K562 (cell line): ENCODE results near the gene DALRD3. TPM values are rescaled to one million over a fixed set of nuclear protein-coding genes. Genes with fewer than 3 reads are reported as not detected.

Experiments used
- ATAC-seq: fragments of 200-7000 bp; cut with Tn5 transposase; 3 replicates; pipeline ENCODE4 v1.9.1; 2020; ENCODE audit warnings: moderate library complexity
- BruUV-seq: library from RNA; stranded (reverse); fragments of 400-500 nt; replicated peaks from 2 replicates; lab custom pipeline; 2021; lab: Mats Ljungman, UMichigan
- CTCF ChIA-PET: fragments of 300-600 bp; formaldehyde crosslinking; extraction: SDS; loops from one replicate; lab custom pipeline; 2021; ENCODE audit warnings: low intra/inter-chr PET ratio; lab: Yijun Ruan, JAX
- POLR2A ChIA-PET: fragments of 300-600, 350-650 bp; sonication (Branson Sonifier 250); formaldehyde crosslinking; extraction: SDS; loops from one replicate; lab custom pipeline; 2021; ENCODE audit warnings: antibody characterized with exemption, inconsistent platforms; lab: Yijun Ruan, JAX
- DNase-seq, 4 experiments: peaks; one replicate each; pipeline versions ENCODE4 v3.0.0 to v3.0.0-alpha.2; 2011 to 2018; ENCODE audit warnings: low spot score in 3 of 4, mixed read lengths in 3 of 4; ENCODE audit errors: extremely low read depth in 1 of 4
- FAIRE-seq: peaks from 2 replicates; lab custom pipeline; 2011; peaks lifted over from hg19 to GRCh38; lab: Jason Lieb, UNC
- H2AFZ ChIP-seq: 2 replicates; pipeline ENCODE4 v1.6.0; 2011; ENCODE audit warnings: low read depth, low read length, control low read depth, inconsistent platforms
- H3K27ac ChIP-seq: fragments of 200-600 bp; 3 replicates; pipeline ENCODE4 v1.8.0; 2011; ENCODE audit warnings: low read depth, mild to moderate bottlenecking, control low read depth, inconsistent platforms, low read length, moderate library complexity, mixed read lengths; ENCODE audit errors: extremely low read depth
- H3K27me3 ChIP-seq, 2 experiments: fragments of 300-600 bp in 1 of 2; 2 replicates in 1 of 2; 3 replicates in 1 of 2; pipeline versions ENCODE4 v1.6.0 to v1.8.0; 2011; ENCODE audit warnings: inconsistent platforms in 2 of 2, low read length in 2 of 2, mild to moderate bottlenecking in 1 of 2, mixed read lengths in 1 of 2, moderate library complexity in 1 of 2; ENCODE audit not compliant: control insufficient read depth in 2 of 2, insufficient read depth in 2 of 2
- H3K36me3 ChIP-seq: fragments of 300-600 bp; 3 replicates; pipeline ENCODE4 v1.8.0; 2011; ENCODE audit warnings: mild to moderate bottlenecking, low read length, inconsistent platforms; ENCODE audit not compliant: control insufficient read depth, insufficient read depth
- H3K4me1 ChIP-seq, 2 experiments: fragments of 200-600 bp in 1 of 2; replicated peaks in 1 of 2; 2 replicates in 1 of 2; 3 replicates in 1 of 2; pipeline versions ENCODE4 v1.5.1 to v1.8.0; 2011; ENCODE audit warnings: inconsistent platforms in 2 of 2, low read length in 2 of 2, mild to moderate bottlenecking in 1 of 2, mixed read lengths in 1 of 2, moderate library complexity in 1 of 2; ENCODE audit not compliant: control insufficient read depth in 2 of 2, insufficient read depth in 2 of 2
- H3K4me2 ChIP-seq: 2 replicates; pipeline ENCODE4 v1.6.1; 2011; ENCODE audit warnings: low read length, control low read depth, inconsistent platforms, mixed read lengths; ENCODE audit not compliant: insufficient read depth
- H3K4me3 ChIP-seq: fragments of 200-600 bp; sonication (generic), shearing (Covaris generic); 2 replicates; pipeline ENCODE4 v1.5.1; 2016; ENCODE audit warnings: control low read depth, inconsistent platforms
- H3K79me2 ChIP-seq: fragments of 200-600 bp; 3 replicates; pipeline ENCODE4 v1.8.0; 2011; ENCODE audit warnings: low read length, inconsistent platforms; ENCODE audit not compliant: control insufficient read depth, insufficient read depth
- H3K9ac ChIP-seq, 2 experiments: 2 replicates each; pipeline versions ENCODE4 v1.6.0 to v1.6.1; 2011; ENCODE audit warnings: low read depth in 2 of 2, low read length in 2 of 2, control low read depth in 1 of 2, inconsistent platforms in 1 of 2, mild to moderate bottlenecking in 1 of 2, mixed read lengths in 1 of 2; ENCODE audit not compliant: insufficient read depth in 1 of 2
- H3K9me1 ChIP-seq: one replicate; pipeline ENCODE4 v1.6.0; 2011; ENCODE audit warnings: inconsistent platforms, mild to moderate bottlenecking, low read length, moderate library complexity; ENCODE audit not compliant: control insufficient read depth, insufficient read depth
- H3K9me3 ChIP-seq: replicated peaks from 2 replicates; pipeline ENCODE4 v1.5.1; 2011; ENCODE audit warnings: low read depth, low read length, inconsistent platforms; ENCODE audit not compliant: control insufficient read depth, insufficient read depth
- H4K20me1 ChIP-seq: replicated peaks from 2 replicates; pipeline ENCODE4 v1.6.1; 2011; ENCODE audit warnings: low read length, inconsistent platforms, mixed read lengths; ENCODE audit not compliant: control insufficient read depth, insufficient read depth
- BRF1 ChIP-seq: IDR thresholded peaks from 3 replicates; pipeline ENCODE4 v1.6.1; 2011; ENCODE audit warnings: borderline replicate concordance, mild to moderate bottlenecking; ENCODE audit not compliant: insufficient read length; ENCODE audit errors: extremely low read depth
- FOXJ3 ChIP-seq: sonication (generic); formaldehyde crosslinking; IDR thresholded peaks from 2 replicates; pipeline ENCODE4 v1.4.0; 2020; ENCODE audit warnings: mild to moderate bottlenecking, missing genetic modification reagents
- MXD1 ChIP-seq: fragments of 250-450 bp; sonication (Bioruptor Pico); IDR thresholded peaks from 2 replicates; pipeline ENCODE4 v1.8.0; 2021; ENCODE audit warnings: borderline replicate concordance, mild to moderate bottlenecking, moderate library complexity; ENCODE audit not compliant: poor library complexity, severe bottlenecking
- POLR2A ChIP-seq: fragments of 450-650 bp; conservative IDR thresholded peaks from 2 replicates; pipeline ENCODE4 v1.6.1; 2016
- POLR2G ChIP-seq: fragments of 200-400 bp; formaldehyde crosslinking; IDR thresholded peaks from 2 replicates; pipeline ENCODE4 v1.6.1; 2017; ENCODE audit warnings: low read depth, mild to moderate bottlenecking, antibody characterized with exemption, low read length, moderate library complexity
- SRSF9 ChIP-seq: fragments of 200-400 bp; formaldehyde crosslinking; IDR thresholded peaks from 2 replicates; pipeline ENCODE4 v1.6.1; 2017; ENCODE audit warnings: low read depth, low read length, borderline replicate concordance
- SUPT5H ChIP-seq: fragments of 450-650 bp; IDR thresholded peaks from 2 replicates; pipeline ENCODE4 v1.6.1; 2016
- ZNF143 ChIP-seq: sonication (generic); formaldehyde crosslinking; IDR thresholded peaks from 2 replicates; pipeline ENCODE4 v1.9.0; 2022; ENCODE audit warnings: mild to moderate bottlenecking, missing genetic modification reagents
- ZNF696 ChIP-seq: fragments of 250-450 bp; sonication (Bioruptor Pico); conservative IDR thresholded peaks from 2 replicates; pipeline ENCODE4 v1.4.0; 2020; ENCODE audit warnings: mild to moderate bottlenecking, moderate library complexity
- WGBS: fragments of 100-300 bp; shearing (Covaris generic); methylation state at CpG from one replicate; pipeline ENCODE4 v1.1.6; 2016; ENCODE audit warnings: low coverage, mixed read lengths; ENCODE audit not compliant: insufficient coverage; ENCODE audit errors: missing lambda C conversion rate; 5-methylcytosine and 5-hydroxymethylcytosine counted together
- in situ Hi-C: fragments of 300-500 bp; cut with MboI; formaldehyde crosslinking; loops from 4 replicates; pipeline ENCODE4 v1.15.0; 2018; ENCODE audit warnings: inconsistent platforms, mixed read lengths
- intact Hi-C: fragments of 100-400 bp; cut with micrococcal nuclease; formaldehyde crosslinking; loops from 2 replicates; pipeline ENCODE4 v1.14.2; 2022
- polyA plus RNA-seq, 8 experiments: library from polyadenylated mRNA; depleted of rRNA in 4 of 8; stranded (reverse) in 5 of 8; unstranded in 3 of 8; fragments of >200 nt; fragmentation: Nextera tagmentation in 2 of 8; fragmentation: Illumina TruSeq in 1 of 8; extraction: Ambion mirVana in 2 of 8; extraction: Trizol in 1 of 8; gene quantifications; 2 replicates each; pipeline versions ENCODE4 v1.2.1 to v1.2.3, GENCODE V29; 2011 to 2014; ENCODE audit warnings: inconsistent platforms in 1 of 8, missing spikeins in 1 of 8
- total RNA-seq, 7 experiments: library from RNA; depleted of rRNA in 6 of 7; stranded (reverse); fragments of >200 nt in 6 of 7; fragmentation: Illumina TruSeq in 2 of 7; extraction: Trizol in 2 of 7; gene quantifications; 2 replicates each; pipeline versions ENCODE4 v1.2.1 to v1.2.3, GENCODE V29; 2011 to 2021; ENCODE audit warnings: low replicate concordance in 1 of 7
- TF ChIP-seq, protein P1 (sequence below): sonication (generic); formaldehyde crosslinking; IDR thresholded peaks from 2 replicates; pipeline ENCODE4 v1.8.0; 2023; ENCODE audit warnings: mild to moderate bottlenecking, missing genetic modification reagents

DALRD3 gene
- total and polyA plus RNA-seq, 9 of the 15 experiments (the other 6 are each of a cell fraction or from before 2014, with no cell fraction given) = 6.6 to 31.3 (median 14.4) TPM

DNA sequence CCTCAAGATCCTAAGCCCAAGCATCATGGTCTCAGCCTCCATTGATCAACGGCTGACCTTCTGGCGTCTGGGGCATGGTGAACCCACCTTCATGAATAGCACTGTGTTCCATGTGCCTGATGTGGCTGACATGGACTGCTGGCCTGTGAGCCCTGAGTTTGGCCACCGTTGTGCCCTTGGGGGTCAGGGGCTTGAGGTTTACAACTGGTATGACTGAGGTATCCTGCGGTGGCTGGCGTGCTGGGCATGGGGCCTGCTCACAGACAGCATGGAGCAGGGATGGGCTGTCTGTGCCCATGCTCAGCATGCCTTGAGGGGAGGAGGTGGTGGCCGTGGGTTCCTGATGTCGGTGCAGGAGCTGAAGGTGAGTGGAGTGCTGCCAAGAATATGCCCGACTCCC, 3.3 kb downstream of the DALRD3 start:
- no peak for TF ChIP-seq BRF1
- TF ChIP-seq POLR2A = peak; percentile 44; the same call in 1 of the 2 replicates
- no peak for TF ChIP-seq MXD1
- TF ChIP-seq ZNF143 (CRISPR knock-in tag) = no peak
- peak; percentile 46; the same call in 1 of the 2 replicates for TF ChIP-seq SUPT5H
- peak; percentile 69 for TF ChIP-seq POLR2G
- TF ChIP-seq ZNF696 = no peak
- TF ChIP-seq FOXJ3 (CRISPR knock-in tag) = no peak
- no peak for TF ChIP-seq SRSF9
- TF ChIP-seq, protein P1, sequence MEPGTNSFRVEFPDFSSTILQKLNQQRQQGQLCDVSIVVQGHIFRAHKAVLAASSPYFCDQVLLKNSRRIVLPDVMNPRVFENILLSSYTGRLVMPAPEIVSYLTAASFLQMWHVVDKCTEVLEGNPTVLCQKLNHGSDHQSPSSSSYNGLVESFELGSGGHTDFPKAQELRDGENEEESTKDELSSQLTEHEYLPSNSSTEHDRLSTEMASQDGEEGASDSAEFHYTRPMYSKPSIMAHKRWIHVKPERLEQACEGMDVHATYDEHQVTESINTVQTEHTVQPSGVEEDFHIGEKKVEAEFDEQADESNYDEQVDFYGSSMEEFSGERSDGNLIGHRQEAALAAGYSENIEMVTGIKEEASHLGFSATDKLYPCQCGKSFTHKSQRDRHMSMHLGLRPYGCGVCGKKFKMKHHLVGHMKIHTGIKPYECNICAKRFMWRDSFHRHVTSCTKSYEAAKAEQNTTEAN (CRISPR knock-in tag) = no peak
- TF ChIP-seq, all 486 proteins: peak for 3

More for the DNA sequence above, 3.3 kb downstream of the DALRD3 start:
- Histone ChIP-seq H3K4me1 (peaks cover 8 to 33% of the 10 kb centered on the region in 2 experiments; a peak in 4 of 5 replicates), H3K9me1 (peaks cover 8% of the 10 kb centered on the region), H3K27ac (no peak overlapping the region), H3K4me2 (no peak overlapping the region), H3K9me3 (no peaks in the 10 kb centered on the region), H3K9ac (no peak overlapping the region), H4K20me1 (peaks cover 20% of the 10 kb centered on the region; the same call in 1 of the 2 replicates), H3K4me3 (no peak overlapping the region), H2AFZ (no peak overlapping the region), H3K27me3 (no peaks in the 10 kb centered on the region), H3K79me2 (peaks cover 48% of the 10 kb centered on the region), H3K36me3 (peaks cover 52% of the 10 kb centered on the region; the same call in 2 of the 3 replicates)
- ChIA-PET CTCF (no interaction called here), POLR2A (interaction anchor here (0.6 kb wide), 1 partner anchor 36 kb away, joined by 3 read pairs; no protein-coding TSS in a partner anchor)
- intact Hi-C loops (loop anchor here (2.0 kb wide), 1 partner anchor 26 kb away; no protein-coding TSS in a partner anchor), in situ Hi-C loops (no loop called here)
- no peak for FAIRE-seq
- no peak for ATAC-seq
- WGBS = 87% methylated on average over 7 of the region's 8 CpGs
- DNase-seq = no peak
- BruUV-seq = no TSS peak
